Common myeloid progenitor, CD34-positive (primary cell): ENCODE data around the gene UBE2R2.

Source experiments
- CTCF ChIA-PET: fragments of 350-600 bp; sonication (Branson Sonifier 250); formaldehyde crosslinking; loops from one replicate; lab custom pipeline; 2021; ENCODE audit warnings: antibody characterized with exemption; lab: Charles Lee
- POLR2A ChIA-PET: fragments of 350-600 bp; sonication (Branson Sonifier 250); formaldehyde crosslinking; loops from one replicate; lab custom pipeline; 2021; ENCODE audit warnings: antibody characterized with exemption; lab: Charles Lee
- DNase-seq, 3 donors: peaks; one replicate each; pipeline versions ENCODE4 v3.0.0 to v3.0.0-alpha.2; 2013
- H3K27ac ChIP-seq, 2 experiments: 1 replicate in 1 of 2; 2 replicates in 1 of 2; pipeline ENCODE4 v1.7.0; 2013; ENCODE audit warnings: inconsistent platforms in 2 of 2, low read length in 2 of 2, mild to moderate bottlenecking in 2 of 2, low read depth in 1 of 2, moderate library complexity in 1 of 2; ENCODE audit not compliant: severe bottlenecking in 2 of 2, insufficient read depth in 1 of 2, poor library complexity in 1 of 2
- H3K27me3 ChIP-seq, 5 experiments: replicated peaks in 2 of 5; 1 replicate in 3 of 5; 2 replicates in 2 of 5; pipeline versions ENCODE4 v1.6.1 to v1.7.0; 2013; ENCODE audit warnings: low read length in 4 of 5, mild to moderate bottlenecking in 2 of 5, moderate library complexity in 2 of 5, inconsistent platforms in 1 of 5; ENCODE audit not compliant: insufficient read depth in 5 of 5, control insufficient read depth in 4 of 5
- H3K36me3 ChIP-seq, 4 experiments: 1 replicate in 2 of 4; 2 replicates in 2 of 4; pipeline versions ENCODE4 v1.6.1 to v1.7.0; 2013; ENCODE audit warnings: low read length in 3 of 4, control low read depth in 1 of 4, mild to moderate bottlenecking in 1 of 4; ENCODE audit not compliant: control insufficient read depth in 4 of 4, insufficient read depth in 4 of 4
- H3K4me1 ChIP-seq, 4 experiments: 1 replicate in 3 of 4; 2 replicates in 1 of 4; pipeline versions ENCODE4 v1.6.1 to v1.7.1; 2013; ENCODE audit warnings: low read length in 3 of 4, mild to moderate bottlenecking in 3 of 4, control low read depth in 1 of 4, inconsistent platforms in 1 of 4, moderate library complexity in 1 of 4; ENCODE audit not compliant: control insufficient read depth in 4 of 4, insufficient read depth in 4 of 4; ENCODE audit errors: control extremely low read depth in 1 of 4
- H3K4me3 ChIP-seq, 7 experiments: 1 replicate in 4 of 7; 2 replicates in 3 of 7; pipeline versions ENCODE4 v1.5.1 to v1.7.0; 2013; ENCODE audit warnings: mild to moderate bottlenecking in 7 of 7, low read length in 6 of 7, moderate library complexity in 6 of 7, inconsistent platforms in 2 of 7, low read depth in 2 of 7, control low read depth in 1 of 7; ENCODE audit not compliant: insufficient read depth in 4 of 7, control insufficient read depth in 1 of 7; ENCODE audit errors: extremely low read depth in 1 of 7
- H3K9me3 ChIP-seq, 5 experiments: 1 replicate in 4 of 5; 2 replicates in 1 of 5; pipeline versions ENCODE4 v1.6.1 to v1.7.1; 2013; ENCODE audit warnings: low read length in 4 of 5, mild to moderate bottlenecking in 2 of 5, inconsistent platforms in 1 of 5, low read depth in 1 of 5, moderate library complexity in 1 of 5; ENCODE audit not compliant: control insufficient read depth in 4 of 5, insufficient read depth in 2 of 5; ENCODE audit errors: control extremely low read depth in 1 of 5
- WGBS: methylation state at CpG from one replicate; pipeline ENCODE4 v1.1.5; 2013; ENCODE audit not compliant: insufficient coverage; 5-methylcytosine and 5-hydroxymethylcytosine counted together

UBE2R2 gene

GRCh38 chr9:33903157-33903780 lies 86.3 kb downstream of the UBE2R2 start:
- DNase-seq, result no peak
- Histone ChIP-seq H3K9me3 (no peaks in the 10 kb centered on the region), H3K27me3 (no peaks in the 10 kb centered on the region), H3K36me3 (peaks cover 3 to 41% (median 20%) of the 10 kb centered on the region in 4 experiments), H3K4me3 (no peak overlapping the region), H3K27ac (no peak overlapping the region), H3K4me1 (no peaks in the 10 kb centered on the region)
- ChIA-PET POLR2A (interaction anchor here (0.8 kb wide), 1 partner anchor 8 kb away, joined by 3 read pairs; no protein-coding TSS in a partner anchor), CTCF (interaction anchor here (1.0 to 1.6 kb wide), 2 partner anchors 18 kb away, joined by 4 to 5 read pairs; no protein-coding TSS in a partner anchor)
- WGBS, result no CpG with 5 or more reads among the region's 4 CpGs

- no peaks in the 10 kb centered on the region for H3K4me1 ChIP-seq
- H3K27ac ChIP-seq, result no peak overlapping the region
- peaks cover under 1 to 41% (median 18%) of the 10 kb centered on the region in 4 experiments for H3K36me3 ChIP-seq
- WGBS, result no CpG with 5 or more reads among the region's 1 CpG
- POLR2A ChIA-PET, result no interaction called here
- no peaks in the 10 kb centered on the region for H3K9me3 ChIP-seq
- no peaks in the 10 kb centered on the region for H3K27me3 ChIP-seq
- H3K4me3 ChIP-seq, result no peak overlapping the region
- DNase-seq, result no peak
- CTCF ChIA-PET, result interaction anchor here (1.0 kb wide), 1 partner anchor 12 kb away, joined by 3 read pairs; no protein-coding TSS in a partner anchor
Observed at GRCh38 chr9:33905137-33905536, 88.2 kb downstream of the UBE2R2 start.

GRCh38 chr9:33906769-33907168 lies 89.8 kb downstream of the UBE2R2 start:
- CTCF ChIA-PET, result interaction anchor here (0.8 to 1.0 kb wide), 2 partner anchors 13 to 17 kb away, joined by 3 to 4 read pairs; no protein-coding TSS in a partner anchor
- POLR2A ChIA-PET, result no interaction called here
- 100% methylated on average over 1 of the region's 2 CpGs for WGBS

GRCh38 chr9:33907347-33907746 lies 90.4 kb downstream of the UBE2R2 start:
- Histone ChIP-seq H3K27me3 (no peaks in the 10 kb centered on the region), H3K27ac (no peak overlapping the region), H3K9me3 (no peaks in the 10 kb centered on the region), H3K36me3 (peaks cover 0 to 27% (median 9%) of the 10 kb centered on the region in 4 experiments), H3K4me1 (no peaks in the 10 kb centered on the region), H3K4me3 (no peak overlapping the region)
- CTCF ChIA-PET, result interaction anchor here (1.0 kb wide), 1 partner anchor 13 kb away, joined by 4 read pairs; no protein-coding TSS in a partner anchor
- no peak for DNase-seq
- WGBS, result 100% methylated on average over 2 of the region's 4 CpGs
- POLR2A ChIA-PET, result no interaction called here

More at GRCh38 chr9:33906769-33907168, 89.8 kb downstream of the UBE2R2 start:
- Histone ChIP-seq H3K27me3 (no peaks in the 10 kb centered on the region), H3K36me3 (peaks cover 0 to 27% (median 13%) of the 10 kb centered on the region in 4 experiments), H3K4me1 (no peaks in the 10 kb centered on the region), H3K27ac (no peak overlapping the region), H3K4me3 (no peak overlapping the region), H3K9me3 (no peaks in the 10 kb centered on the region)
- DNase-seq, result no peak

GRCh38 chr9:33908114-33908513 lies 91.2 kb downstream of the UBE2R2 start:
- no peaks in the 10 kb centered on the region for H3K4me1 ChIP-seq

GRCh38 chr9:33908749-33909148 lies 91.8 kb downstream of the UBE2R2 start:
- ChIA-PET CTCF (interaction anchor here (1.3 kb wide), 1 partner anchor 12 kb away, joined by 3 read pairs; no protein-coding TSS in a partner anchor), POLR2A (no interaction called here)
- peaks cover 0 to 29% (median 14%) of the 10 kb centered on the region in 4 experiments for H3K36me3 ChIP-seq
- H3K27me3 ChIP-seq, result no peaks in the 10 kb centered on the region
- no peak overlapping the region for H3K27ac ChIP-seq
- WGBS, result no CpG with 5 or more reads among the region's 4 CpGs
- no peaks in the 10 kb centered on the region for H3K4me1 ChIP-seq
- no peak overlapping the region for H3K4me3 ChIP-seq
- no peaks in the 10 kb centered on the region for H3K9me3 ChIP-seq
- DNase-seq, result peak in 2 of 3 donors; percentile 17 to 23

More at GRCh38 chr9:33908114-33908513, 91.2 kb downstream of the UBE2R2 start:
- Histone ChIP-seq H3K27me3 (no peaks in the 10 kb centered on the region), H3K9me3 (no peaks in the 10 kb centered on the region), H3K36me3 (peaks cover 0 to 27% (median 13%) of the 10 kb centered on the region in 4 experiments), H3K27ac (no peak overlapping the region), H3K4me3 (no peak overlapping the region)
- ChIA-PET CTCF (no interaction called here), POLR2A (no interaction called here)
- no peak for DNase-seq
- 95% methylated on average over 2 of the region's 3 CpGs for WGBS

- H3K4me3 ChIP-seq, result no peak overlapping the region
- H3K4me1 ChIP-seq, result no peaks in the 10 kb centered on the region
- ChIA-PET CTCF (interaction anchor here (1.1 to 5.8 kb wide), 5 partner anchors 8 to 58 kb away, joined by 3 to 31 read pairs (median 5); no protein-coding TSS in a partner anchor), POLR2A (no interaction called here)
- no peak overlapping the region for H3K27ac ChIP-seq
- H3K36me3 ChIP-seq, result peaks cover 9 to 46% (median 32%) of the 10 kb centered on the region in 4 experiments
- DNase-seq, result no peak
- no peaks in the 10 kb centered on the region for H3K27me3 ChIP-seq
- no peaks in the 10 kb centered on the region for H3K9me3 ChIP-seq
- WGBS, result no CpG with 5 or more reads among the region's 1 CpG
Observed at GRCh38 chr9:33913541-33913940, 96.6 kb downstream of the UBE2R2 start.
